IPS-20b (cell line): ENCODE data around the gene ZBTB20.

Experiments
- H3K27ac ChIP-seq: one replicate; pipeline ENCODE4 v1.5.1; 2013; ENCODE audit warnings: low read length
- H3K27me3 ChIP-seq: 2 replicates; pipeline ENCODE4 v1.6.1; 2013; ENCODE audit warnings: mild to moderate bottlenecking, low read length, inconsistent platforms; ENCODE audit not compliant: insufficient read depth
- H3K36me3 ChIP-seq: 2 replicates; pipeline ENCODE4 v1.6.1; 2013; ENCODE audit warnings: low read depth, mild to moderate bottlenecking, inconsistent platforms, low read length, moderate library complexity; ENCODE audit not compliant: insufficient read depth
- H3K4me1 ChIP-seq: 2 replicates; pipeline ENCODE4 v1.6.1; 2013; ENCODE audit warnings: mild to moderate bottlenecking, control low read depth, inconsistent platforms, low read length, moderate library complexity; ENCODE audit not compliant: insufficient read depth
- H3K4me3 ChIP-seq: 2 replicates; pipeline ENCODE4 v1.5.1; 2013; ENCODE audit warnings: mild to moderate bottlenecking, low read length, inconsistent platforms
- H3K9ac ChIP-seq: 2 replicates; pipeline ENCODE4 v1.6.1; 2013; ENCODE audit warnings: low read depth, mild to moderate bottlenecking, inconsistent platforms, low read length, moderate library complexity
- H3K9me3 ChIP-seq: 2 replicates; pipeline ENCODE4 v1.6.1; 2013; ENCODE audit warnings: mild to moderate bottlenecking, low read depth, low read length, inconsistent platforms; ENCODE audit not compliant: insufficient read depth

Gene ZBTB20

GRCh38 chr3:114668099-114668498, 479.0 kb downstream of the ZBTB20 start:
- H3K4me1 ChIP-seq = peaks cover 18% of the 10 kb centered on the region
- no peak overlapping the region for H3K9ac ChIP-seq
- no peak overlapping the region for H3K4me3 ChIP-seq
- H3K36me3 ChIP-seq = no peaks in the 10 kb centered on the region
- no peaks in the 10 kb centered on the region for H3K9me3 ChIP-seq
- H3K27me3 ChIP-seq = no peaks in the 10 kb centered on the region
- no peak overlapping the region for H3K27ac ChIP-seq

- peaks cover 7% of the 10 kb centered on the region for H3K4me1 ChIP-seq
- no peaks in the 10 kb centered on the region for H3K36me3 ChIP-seq
- no peak overlapping the region for H3K9ac ChIP-seq
These were observed 480.5 kb downstream of the ZBTB20 start for GRCh38 chr3:114666623-114667022.

GRCh38 chr3:114664006-114664405, 483.1 kb downstream of the ZBTB20 start:
- Histone ChIP-seq H3K9me3 (no peaks in the 10 kb centered on the region), H3K27ac (no peak overlapping the region), H3K36me3 (no peaks in the 10 kb centered on the region), H3K4me3 (no peak overlapping the region), H3K9ac (no peak overlapping the region), H3K27me3 (no peaks in the 10 kb centered on the region), H3K4me1 (peaks cover 7% of the 10 kb centered on the region)

More at GRCh38 chr3:114666623-114667022, 480.5 kb downstream of the ZBTB20 start:
- H3K4me3 ChIP-seq = no peak overlapping the region
- no peak overlapping the region for H3K27ac ChIP-seq
- no peaks in the 10 kb centered on the region for H3K9me3 ChIP-seq
- H3K27me3 ChIP-seq = no peaks in the 10 kb centered on the region

- H3K9ac ChIP-seq = no peak overlapping the region
- H3K36me3 ChIP-seq = no peaks in the 10 kb centered on the region
- H3K4me1 ChIP-seq = no peaks in the 10 kb centered on the region
- no peaks in the 10 kb centered on the region for H3K9me3 ChIP-seq
- no peak overlapping the region for H3K27ac ChIP-seq
- no peak overlapping the region for H3K4me3 ChIP-seq
- no peaks in the 10 kb centered on the region for H3K27me3 ChIP-seq
These were observed 486.3 kb downstream of the ZBTB20 start for GRCh38 chr3:114660808-114661207.

- Histone ChIP-seq H3K36me3 (no peaks in the 10 kb centered on the region), H3K27me3 (no peaks in the 10 kb centered on the region), H3K27ac (no peak overlapping the region), H3K9ac (no peak overlapping the region), H3K4me1 (no peaks in the 10 kb centered on the region), H3K9me3 (no peaks in the 10 kb centered on the region), H3K4me3 (no peak overlapping the region)
These were observed 487.0 kb downstream of the ZBTB20 start for GRCh38 chr3:114660124-114660523.

GRCh38 chr3:114659109-114660061, 487.7 kb downstream of the ZBTB20 start:
- no peaks in the 10 kb centered on the region for H3K9me3 ChIP-seq
- H3K4me1 ChIP-seq = no peaks in the 10 kb centered on the region
- no peak overlapping the region for H3K9ac ChIP-seq
- H3K27me3 ChIP-seq = no peaks in the 10 kb centered on the region
- no peak overlapping the region for H3K4me3 ChIP-seq
- H3K36me3 ChIP-seq = no peaks in the 10 kb centered on the region
- H3K27ac ChIP-seq = no peak overlapping the region

GRCh38 chr3:114651555-114651954, 495.5 kb downstream of the ZBTB20 start:
- Histone ChIP-seq H3K27me3 (no peaks in the 10 kb centered on the region), H3K36me3 (no peaks in the 10 kb centered on the region), H3K27ac (no peak overlapping the region), H3K9ac (no peak overlapping the region), H3K4me3 (no peak overlapping the region), H3K9me3 (no peaks in the 10 kb centered on the region), H3K4me1 (no peaks in the 10 kb centered on the region; the same call in 1 of the 2 replicates)

GRCh38 chr3:114650808-114651207, 496.3 kb downstream of the ZBTB20 start:
- Histone ChIP-seq H3K9me3 (no peaks in the 10 kb centered on the region), H3K36me3 (no peaks in the 10 kb centered on the region), H3K4me1 (no peaks in the 10 kb centered on the region; the same call in 1 of the 2 replicates)

GRCh38 chr3:114649331-114649730, 497.8 kb downstream of the ZBTB20 start:
- Histone ChIP-seq H3K4me1 (no peaks in the 10 kb centered on the region; the same call in 1 of the 2 replicates), H3K27ac (no peak overlapping the region), H3K27me3 (no peaks in the 10 kb centered on the region), H3K9me3 (no peaks in the 10 kb centered on the region), H3K36me3 (no peaks in the 10 kb centered on the region), H3K4me3 (no peak overlapping the region), H3K9ac (no peak overlapping the region)

More at GRCh38 chr3:114650808-114651207, 496.3 kb downstream of the ZBTB20 start:
- no peak overlapping the region for H3K27ac ChIP-seq
- no peak overlapping the region for H3K4me3 ChIP-seq
- H3K9ac ChIP-seq = no peak overlapping the region
- H3K27me3 ChIP-seq = no peaks in the 10 kb centered on the region

GRCh38 chr3:114646526-114646925, 500.6 kb downstream of the ZBTB20 start:
- no peak overlapping the region for H3K27ac ChIP-seq
- H3K27me3 ChIP-seq = no peaks in the 10 kb centered on the region
- H3K9ac ChIP-seq = no peak overlapping the region
- no peaks in the 10 kb centered on the region; the same call in 1 of the 2 replicates for H3K4me1 ChIP-seq
- no peaks in the 10 kb centered on the region for H3K36me3 ChIP-seq
- H3K4me3 ChIP-seq = no peak overlapping the region
- no peaks in the 10 kb centered on the region for H3K9me3 ChIP-seq

GRCh38 chr3:114645392-114645791, 501.7 kb downstream of the ZBTB20 start:
- Histone ChIP-seq H3K27me3 (no peaks in the 10 kb centered on the region), H3K4me3 (no peak overlapping the region), H3K36me3 (no peaks in the 10 kb centered on the region), H3K9ac (no peak overlapping the region), H3K9me3 (no peaks in the 10 kb centered on the region), H3K27ac (no peak overlapping the region), H3K4me1 (no peaks in the 10 kb centered on the region; the same call in 1 of the 2 replicates)

- no peaks in the 10 kb centered on the region; the same call in 1 of the 2 replicates for H3K4me1 ChIP-seq
- H3K4me3 ChIP-seq = no peak overlapping the region
- no peaks in the 10 kb centered on the region for H3K9me3 ChIP-seq
- H3K36me3 ChIP-seq = no peaks in the 10 kb centered on the region
- H3K27ac ChIP-seq = no peak overlapping the region
- H3K9ac ChIP-seq = no peak overlapping the region
- H3K27me3 ChIP-seq = no peaks in the 10 kb centered on the region
These were observed 502.7 kb downstream of the ZBTB20 start for GRCh38 chr3:114644367-114644766.
